ENCODE data around the gene NCBP3.

DNA sequence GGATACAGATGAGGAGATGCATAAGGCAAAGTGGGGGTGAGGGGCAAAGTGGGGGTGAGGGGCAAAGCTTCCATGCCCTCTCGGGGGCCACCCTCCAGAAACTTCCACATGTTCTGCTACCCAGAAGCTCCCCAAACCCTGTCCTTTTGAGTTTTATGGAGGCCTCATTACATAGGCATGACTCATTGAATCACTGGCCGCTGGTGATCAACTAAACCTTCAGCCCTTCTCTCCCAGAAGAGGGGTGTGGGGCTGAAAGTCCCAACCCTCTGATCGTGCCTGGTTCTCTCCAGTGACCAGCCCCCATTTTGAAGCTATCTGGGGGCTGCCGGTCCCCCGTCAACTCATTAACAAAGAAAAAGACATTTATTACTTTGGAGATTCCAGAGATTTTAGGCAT is 72.5 kb downstream of the NCBP3 start:
- TF ChIP-seq, protein P1, sequence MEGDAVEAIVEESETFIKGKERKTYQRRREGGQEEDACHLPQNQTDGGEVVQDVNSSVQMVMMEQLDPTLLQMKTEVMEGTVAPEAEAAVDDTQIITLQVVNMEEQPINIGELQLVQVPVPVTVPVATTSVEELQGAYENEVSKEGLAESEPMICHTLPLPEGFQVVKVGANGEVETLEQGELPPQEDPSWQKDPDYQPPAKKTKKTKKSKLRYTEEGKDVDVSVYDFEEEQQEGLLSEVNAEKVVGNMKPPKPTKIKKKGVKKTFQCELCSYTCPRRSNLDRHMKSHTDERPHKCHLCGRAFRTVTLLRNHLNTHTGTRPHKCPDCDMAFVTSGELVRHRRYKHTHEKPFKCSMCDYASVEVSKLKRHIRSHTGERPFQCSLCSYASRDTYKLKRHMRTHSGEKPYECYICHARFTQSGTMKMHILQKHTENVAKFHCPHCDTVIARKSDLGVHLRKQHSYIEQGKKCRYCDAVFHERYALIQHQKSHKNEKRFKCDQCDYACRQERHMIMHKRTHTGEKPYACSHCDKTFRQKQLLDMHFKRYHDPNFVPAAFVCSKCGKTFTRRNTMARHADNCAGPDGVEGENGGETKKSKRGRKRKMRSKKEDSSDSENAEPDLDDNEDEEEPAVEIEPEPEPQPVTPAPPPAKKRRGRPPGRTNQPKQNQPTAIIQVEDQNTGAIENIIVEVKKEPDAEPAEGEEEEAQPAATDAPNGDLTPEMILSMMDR (IDR thresholded peaks at IDR 0.05 in 4 of 5, conservative IDR thresholded peaks at IDR 0.05 in 1 of 5): no peak
- TF ChIP-seq POLR2A (IDR thresholded peaks at IDR 0.05): no peak

Measured in gastrocnemius medialis (tissue), 4 donors.